ENCODE measurements around the gene KIF5C.

The KIF5C gene

DNA sequence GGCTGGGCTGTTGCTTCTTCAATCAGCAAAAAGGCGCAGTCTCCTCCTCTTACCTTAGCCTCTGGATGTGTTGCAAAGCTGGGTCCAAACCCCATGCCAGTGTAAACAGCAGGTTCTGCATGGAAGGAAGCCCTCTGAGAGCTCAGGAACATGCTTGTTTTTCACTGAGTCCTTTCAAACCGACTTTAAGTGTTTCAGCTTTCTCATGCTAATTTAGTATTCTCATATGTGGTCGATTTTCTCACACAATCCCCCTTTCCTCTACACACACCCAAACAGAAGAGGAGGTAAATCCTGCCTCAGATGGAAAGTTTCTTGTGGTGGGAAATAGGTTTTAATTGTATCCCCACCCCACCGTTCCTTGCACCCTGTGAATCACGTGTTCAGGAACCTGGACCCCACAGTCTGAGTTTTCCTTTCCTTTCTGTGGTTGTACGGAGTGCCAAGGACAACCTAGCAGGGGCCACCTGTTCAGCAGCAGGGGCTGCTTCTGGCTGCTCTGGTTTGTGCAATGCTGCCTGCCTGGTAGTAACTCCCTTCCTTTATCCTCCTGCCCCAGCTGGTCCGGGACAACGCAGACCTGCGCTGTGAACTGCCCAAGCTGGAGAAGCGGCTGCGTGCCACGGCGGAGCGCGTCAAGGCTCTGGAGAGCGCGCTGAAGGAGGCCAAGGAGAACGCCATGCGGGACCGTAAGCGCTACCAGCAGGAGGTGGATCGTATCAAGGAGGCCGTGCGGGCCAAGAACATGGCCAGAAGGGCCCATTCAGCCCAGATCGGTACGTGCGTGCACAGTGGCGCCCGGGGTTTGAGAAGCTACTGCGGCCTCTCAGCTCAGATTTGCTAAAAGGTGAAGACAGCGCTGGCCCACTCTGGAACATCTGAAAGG lies 134.8 kb downstream of the KIF5C start:
- TF ChIP-seq ZFX (IDR thresholded peaks at IDR 0.05): no peak
- TF ChIP-seq, protein P1, sequence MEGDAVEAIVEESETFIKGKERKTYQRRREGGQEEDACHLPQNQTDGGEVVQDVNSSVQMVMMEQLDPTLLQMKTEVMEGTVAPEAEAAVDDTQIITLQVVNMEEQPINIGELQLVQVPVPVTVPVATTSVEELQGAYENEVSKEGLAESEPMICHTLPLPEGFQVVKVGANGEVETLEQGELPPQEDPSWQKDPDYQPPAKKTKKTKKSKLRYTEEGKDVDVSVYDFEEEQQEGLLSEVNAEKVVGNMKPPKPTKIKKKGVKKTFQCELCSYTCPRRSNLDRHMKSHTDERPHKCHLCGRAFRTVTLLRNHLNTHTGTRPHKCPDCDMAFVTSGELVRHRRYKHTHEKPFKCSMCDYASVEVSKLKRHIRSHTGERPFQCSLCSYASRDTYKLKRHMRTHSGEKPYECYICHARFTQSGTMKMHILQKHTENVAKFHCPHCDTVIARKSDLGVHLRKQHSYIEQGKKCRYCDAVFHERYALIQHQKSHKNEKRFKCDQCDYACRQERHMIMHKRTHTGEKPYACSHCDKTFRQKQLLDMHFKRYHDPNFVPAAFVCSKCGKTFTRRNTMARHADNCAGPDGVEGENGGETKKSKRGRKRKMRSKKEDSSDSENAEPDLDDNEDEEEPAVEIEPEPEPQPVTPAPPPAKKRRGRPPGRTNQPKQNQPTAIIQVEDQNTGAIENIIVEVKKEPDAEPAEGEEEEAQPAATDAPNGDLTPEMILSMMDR (conservative IDR thresholded peaks at IDR 0.05): no peak
- no peak overlapping the region for H3K27ac ChIP-seq

DNA sequence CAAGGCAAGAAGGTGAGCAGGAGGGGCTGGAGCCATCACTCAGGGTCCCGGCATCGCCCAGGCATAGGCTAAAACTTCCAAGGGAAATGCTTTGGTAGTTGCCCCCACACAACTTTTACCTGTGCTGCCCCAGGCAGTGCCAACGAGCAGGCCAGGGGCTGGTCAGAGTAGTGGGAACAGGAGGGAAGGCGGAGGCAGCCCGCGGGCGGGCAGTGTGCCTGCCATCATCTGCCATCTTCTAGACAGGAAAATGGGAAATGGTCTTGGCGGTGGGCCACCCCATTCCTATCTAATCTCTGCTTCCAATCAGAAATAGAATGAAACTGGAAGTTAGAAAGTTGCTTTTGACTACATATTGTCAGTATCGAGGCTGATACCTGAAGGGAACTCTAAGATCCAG lies 137.5 kb downstream of the KIF5C start:
- TF ChIP-seq ZFX (IDR thresholded peaks at IDR 0.05): no peak
- TF ChIP-seq, protein P1 (conservative IDR thresholded peaks at IDR 0.05): no peak
- H3K27ac ChIP-seq: no peak overlapping the region

DNA sequence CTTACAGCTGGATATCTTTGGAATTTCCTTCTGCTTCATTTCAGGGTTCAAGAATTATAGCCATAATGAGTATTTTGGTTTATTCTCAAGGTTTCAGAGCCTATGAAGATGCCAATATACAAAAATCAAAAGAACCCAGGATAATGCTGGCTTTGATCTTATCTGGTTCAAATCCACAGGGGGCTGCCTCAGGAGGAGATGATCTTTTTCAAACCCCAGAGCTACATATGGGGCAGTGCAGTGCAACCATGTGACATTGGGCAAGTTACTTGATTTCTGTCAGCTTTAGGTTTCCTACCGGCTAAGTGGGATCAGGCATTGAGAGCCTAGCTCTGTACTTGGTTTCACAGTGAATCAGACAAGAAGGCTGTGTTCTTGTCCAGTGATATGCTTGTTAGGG lies 140.5 kb downstream of the KIF5C start:
- no peak overlapping the region for H3K27ac ChIP-seq
- TF ChIP-seq ZFX (IDR thresholded peaks at IDR 0.05): no peak
- TF ChIP-seq, protein P1 (conservative IDR thresholded peaks at IDR 0.05): no peak

DNA sequence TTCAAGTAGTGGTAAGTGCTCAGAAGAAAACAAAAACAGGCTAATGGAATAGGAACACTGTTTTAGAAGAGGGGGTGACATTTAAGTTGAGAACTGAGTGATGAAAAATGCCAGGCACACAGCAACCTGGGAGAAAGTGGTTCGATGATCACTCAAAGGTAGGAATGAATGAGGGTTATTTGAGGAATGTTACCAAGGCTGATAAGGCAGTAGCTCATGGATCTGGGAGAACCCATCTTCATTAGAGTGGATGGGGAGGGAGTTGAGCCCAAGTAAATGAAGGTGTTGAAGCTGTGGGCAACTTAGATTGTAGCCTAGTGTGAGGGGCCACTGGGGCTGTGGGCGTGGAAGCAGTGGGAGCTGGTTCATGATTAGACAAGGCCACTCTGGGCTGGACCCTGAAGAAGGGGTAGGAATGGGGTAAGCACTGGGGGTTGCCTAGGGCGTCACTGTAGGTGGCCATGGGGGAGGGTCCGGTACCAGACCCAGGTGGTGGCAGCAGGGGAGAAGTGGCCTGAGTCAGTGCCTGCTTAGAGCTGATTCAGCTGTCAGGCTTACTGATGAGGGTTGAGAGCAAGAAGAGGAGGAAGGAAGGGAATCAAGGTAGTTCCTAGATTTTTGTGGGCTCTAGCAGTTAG lies 141.0 kb downstream of the KIF5C start:
- TF ChIP-seq, protein P1 (conservative IDR thresholded peaks at IDR 0.05): no peak
- no peak for TF ChIP-seq ZFX (IDR thresholded peaks at IDR 0.05)
- H3K27ac ChIP-seq: no peak overlapping the region

DNA sequence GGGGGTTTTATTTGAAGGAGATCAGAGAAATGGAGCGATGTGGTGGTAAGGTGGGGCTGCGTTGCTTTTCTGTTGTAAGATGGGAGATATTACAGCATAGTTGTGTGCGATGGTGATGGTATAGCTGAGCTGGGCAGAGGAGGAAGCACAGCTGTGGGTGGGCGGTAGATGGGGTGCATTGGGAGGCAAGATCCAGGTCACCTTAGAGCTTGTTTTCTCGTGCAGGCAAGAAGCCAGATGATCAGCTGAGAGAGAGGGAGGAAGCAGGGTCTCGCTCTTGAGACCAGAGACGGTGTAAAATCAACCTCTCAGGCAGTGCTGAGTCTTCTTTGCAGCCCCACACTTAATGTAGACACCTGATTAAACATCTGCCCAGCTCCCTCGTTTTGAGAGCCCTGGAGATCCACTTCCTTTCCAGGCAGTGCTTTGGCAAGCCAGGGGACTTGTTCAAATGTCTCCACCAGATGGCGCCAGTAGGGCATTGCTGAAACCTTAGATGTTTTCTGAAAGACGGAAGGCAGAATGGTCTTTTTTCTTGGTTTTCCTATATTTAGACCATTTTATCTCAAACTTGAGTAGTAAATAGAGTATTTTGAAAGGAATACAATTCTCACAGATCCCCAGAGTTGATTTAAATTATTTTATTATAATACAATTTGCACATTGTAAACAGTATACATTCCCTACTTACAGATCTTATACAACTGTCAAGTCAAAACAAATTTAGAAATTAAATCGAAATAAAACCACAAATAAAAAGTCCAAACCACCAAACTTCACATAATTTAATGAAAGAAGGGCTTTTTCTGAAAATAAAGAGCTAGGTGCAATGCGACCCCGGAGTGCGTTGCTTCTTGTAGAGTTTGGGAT lies 142.3 kb downstream of the KIF5C start:
- TF ChIP-seq, protein P1 (conservative IDR thresholded peaks at IDR 0.05): peak; percentile 86
- no peak for TF ChIP-seq ZFX (IDR thresholded peaks at IDR 0.05)
- H3K27ac ChIP-seq: no peak overlapping the region

DNA sequence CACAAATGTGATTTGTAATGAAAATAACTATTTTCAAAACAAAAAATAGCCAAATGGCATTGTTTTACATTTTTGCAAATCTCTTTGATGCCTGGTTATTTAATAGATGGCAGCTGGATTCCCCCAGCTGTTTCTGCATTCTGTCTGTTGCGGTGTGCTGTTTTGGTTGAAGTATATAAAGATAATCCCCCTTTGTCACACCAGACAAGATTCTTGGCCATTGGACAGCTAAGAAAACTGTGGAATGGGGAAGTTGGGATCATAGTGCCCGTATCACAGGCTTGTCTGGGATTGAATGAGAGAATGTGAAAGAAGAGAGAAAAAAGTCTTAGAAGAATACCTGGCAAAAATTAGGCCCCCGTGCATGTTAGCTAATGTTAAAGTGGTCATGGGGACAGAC lies 144.0 kb downstream of the KIF5C start:
- H3K27ac ChIP-seq: no peak overlapping the region
- TF ChIP-seq, protein P1 (conservative IDR thresholded peaks at IDR 0.05): no peak
- TF ChIP-seq ZFX (IDR thresholded peaks at IDR 0.05): no peak

Data from C4-2B (cell line).